HL-60/S4 treated with phorbol 12-myristate 13-acetate at 8.2 ng/mL for 4 days and 3 days (cell line): ENCODE results near the gene DOCK11.
"Not testable (repeated sequence)": the region's sequence is repeated elsewhere in the genome, so short reads cannot be mapped to it uniquely, and the experiment has no call there.

Experiments used
- in situ Hi-C: fragments of 300-500 bp; cut with MboI; formaldehyde crosslinking; loops from 2 replicates; pipeline ENCODE4 v1.15.0; 2022; ENCODE audit warnings: low sequenced_read_pairs

The DOCK11 gene

DNA sequence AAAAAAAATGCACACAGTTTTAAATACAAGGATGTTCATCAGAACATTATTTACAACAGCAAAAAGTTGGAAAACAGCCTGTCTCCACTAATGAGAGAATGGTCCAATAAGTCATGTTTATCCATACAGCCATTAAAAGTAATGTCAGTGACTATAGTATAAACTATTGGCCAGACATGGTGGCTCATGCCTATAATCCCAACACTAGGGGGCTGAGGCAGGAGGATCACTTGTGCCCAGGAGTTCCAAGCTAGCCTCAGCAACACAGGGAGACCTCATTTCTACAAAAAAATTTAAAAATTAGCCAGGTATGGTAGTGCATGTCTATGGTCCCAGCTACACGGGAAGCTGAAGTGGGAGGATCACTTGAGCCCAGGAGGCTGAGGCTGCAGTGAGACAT lies 183.7 kb downstream of the DOCK11 start:
- in situ Hi-C loops = no loop called here

DNA sequence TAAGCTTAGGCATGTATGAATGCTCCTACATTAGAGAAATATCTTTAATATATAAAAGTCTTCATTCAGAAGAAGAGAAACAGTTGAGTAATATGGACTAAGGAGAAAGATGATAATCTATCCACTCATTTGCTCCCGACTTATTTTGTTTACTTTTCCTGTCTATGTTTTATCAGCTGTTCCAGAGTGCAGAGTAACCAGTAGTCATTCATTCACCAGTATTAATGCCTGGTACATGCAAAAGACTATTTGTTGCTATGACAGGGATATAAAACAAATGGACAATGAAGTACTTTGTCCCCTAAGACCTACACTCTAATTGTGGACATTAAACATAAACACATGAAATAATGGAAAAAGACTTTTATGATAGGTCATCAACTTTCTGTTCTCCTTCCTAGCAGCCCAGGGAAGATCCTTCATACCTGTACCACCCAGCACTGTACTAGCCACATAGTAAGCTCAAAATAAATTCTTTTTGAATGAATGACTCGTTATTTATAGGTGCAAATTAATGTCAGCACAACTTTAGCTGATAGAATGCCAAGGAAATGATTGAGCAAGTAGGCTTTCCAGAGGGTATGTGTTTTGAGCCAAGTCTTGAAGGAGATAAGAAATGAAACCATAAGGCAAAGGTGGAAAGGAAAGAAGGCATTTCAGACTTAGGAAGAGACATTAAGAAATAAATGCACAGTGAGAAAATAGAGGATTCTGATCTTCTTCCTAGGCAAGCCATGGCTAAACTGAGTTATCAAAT lies 186.8 kb downstream of the DOCK11 start:
- in situ Hi-C loops = no loop called here

DNA sequence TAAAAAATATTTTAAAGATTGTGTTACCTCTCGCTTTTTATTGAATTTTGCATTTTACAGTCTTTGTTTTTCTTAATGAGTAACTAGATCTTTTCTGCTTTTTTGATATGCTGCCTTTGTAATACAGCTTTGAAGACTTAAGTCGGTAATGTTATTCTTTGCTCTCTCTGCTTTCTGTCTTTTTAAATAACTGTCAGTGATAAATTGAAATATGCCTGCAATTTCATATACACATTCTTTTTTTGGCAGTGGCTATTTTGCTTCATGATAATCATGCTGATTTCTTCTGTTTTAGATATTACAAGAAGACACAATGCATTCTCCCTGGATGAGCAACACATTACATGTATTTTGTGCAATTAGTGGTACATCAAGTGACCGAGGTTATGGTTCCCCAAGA lies 189.8 kb downstream of the DOCK11 start:
- in situ Hi-C loops = no loop called here

DNA sequence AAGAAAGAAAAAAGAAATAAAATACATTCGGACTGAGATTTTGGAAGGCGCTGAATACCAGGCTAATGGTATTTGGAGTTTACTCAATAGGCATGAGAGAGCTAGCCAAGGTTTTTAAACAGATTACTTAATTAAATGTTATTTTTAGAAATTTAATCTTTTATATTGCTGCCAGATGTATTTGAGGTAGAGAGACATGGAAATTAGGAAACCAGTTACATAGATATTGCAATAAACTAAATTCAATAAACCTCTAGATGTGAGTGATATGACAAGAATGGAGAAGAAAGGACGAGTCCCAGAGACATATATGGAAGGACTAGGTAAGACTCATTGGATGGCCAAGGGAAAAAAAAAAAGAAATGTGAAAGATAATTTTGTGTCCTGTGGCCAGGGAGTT lies 193.3 kb downstream of the DOCK11 start:
- in situ Hi-C loops = no loop called here

DNA sequence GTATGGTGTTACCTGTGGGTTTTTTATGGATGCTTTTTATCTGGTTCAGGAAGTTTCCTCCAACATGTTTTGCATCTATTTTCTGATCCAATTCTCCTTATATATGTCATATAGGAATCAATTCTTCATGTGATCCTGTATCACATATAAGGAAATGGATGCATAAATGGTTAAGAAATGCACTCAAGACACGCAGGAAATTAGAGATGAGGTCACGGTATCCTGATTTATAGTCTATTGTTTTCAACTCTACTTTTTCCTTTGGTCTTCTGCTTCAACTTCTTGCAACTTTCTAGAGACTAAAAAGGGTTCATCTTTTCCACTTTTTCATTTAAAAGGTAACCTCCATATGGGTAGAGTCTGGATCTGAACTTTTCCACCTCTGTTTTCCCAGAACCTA lies 198.2 kb downstream of the DOCK11 start:
- in situ Hi-C loops = no loop called here

GRCh38 chrX:118694638-118695037 lies 199.0 kb downstream of the DOCK11 start:
- in situ Hi-C loops = no loop called here

GRCh38 chrX:118698516-118699170 lies 203.0 kb downstream of the DOCK11 start:
- in situ Hi-C loops = no loop called here

DNA sequence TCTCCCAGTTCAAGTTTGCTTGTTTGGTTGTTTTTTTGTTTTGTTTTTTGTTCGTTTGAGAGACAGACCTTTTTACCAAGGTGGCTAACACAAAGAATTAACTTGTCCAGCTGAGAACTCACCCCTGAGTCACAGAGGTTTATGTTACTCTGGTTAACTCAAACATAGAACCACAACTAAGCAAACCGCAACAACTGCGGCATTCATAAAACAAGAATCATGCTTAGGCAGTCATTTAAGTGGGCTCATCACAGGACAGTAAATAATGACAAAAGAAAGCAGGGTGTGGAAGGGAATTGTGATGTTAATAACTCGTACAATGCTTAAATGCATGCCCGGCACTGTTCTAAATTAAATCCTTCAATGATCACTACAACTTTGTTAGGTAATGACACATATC lies 207.1 kb downstream of the DOCK11 start:
- in situ Hi-C loops = no loop called here

DNA sequence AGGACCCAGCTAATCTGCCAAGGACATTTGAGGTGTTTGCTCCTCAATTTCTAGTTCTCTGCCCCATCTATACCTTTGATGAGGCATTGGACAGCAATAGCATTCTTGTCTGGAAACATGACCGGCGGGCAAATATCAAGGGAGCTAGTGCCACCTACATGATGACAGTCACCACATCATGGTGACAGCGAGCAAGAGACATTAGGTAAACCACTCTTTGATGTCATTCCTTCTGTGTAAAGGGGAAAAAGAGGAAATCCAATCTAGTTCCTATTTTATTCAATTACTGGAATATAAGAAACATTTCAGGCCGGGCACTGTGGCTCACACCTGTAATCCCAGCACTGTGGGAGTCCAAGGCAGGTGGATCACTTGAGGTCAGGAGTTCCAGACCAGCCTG lies 211.1 kb downstream of the DOCK11 start:
- in situ Hi-C loops = no loop called here

- in situ Hi-C loops = no loop called here
Measured at GRCh38 chrX:118714521-118714920, 218.9 kb downstream of the DOCK11 start.

DNA sequence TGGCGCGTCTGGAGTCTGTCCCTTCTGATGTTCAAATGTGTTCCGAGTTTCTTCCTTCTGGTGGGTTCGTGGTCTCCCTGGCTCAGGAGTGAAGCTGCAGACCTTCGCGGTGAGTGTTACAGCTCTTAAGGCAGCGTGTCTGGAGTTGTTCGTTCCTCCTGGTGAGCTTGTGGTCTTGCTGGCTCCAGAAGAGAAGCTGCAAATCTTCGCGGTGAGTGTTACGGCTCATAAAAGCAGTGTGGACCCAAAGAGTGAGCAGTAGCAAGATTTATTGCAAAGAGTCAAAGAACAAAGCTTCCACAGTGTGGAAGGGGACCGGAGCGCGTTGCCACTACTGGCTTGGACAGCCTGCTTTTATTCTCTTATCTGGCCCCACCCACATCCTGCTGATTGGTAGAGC lies 220.3 kb downstream of the DOCK11 start:
- in situ Hi-C loops = not testable (repeated sequence)

DNA sequence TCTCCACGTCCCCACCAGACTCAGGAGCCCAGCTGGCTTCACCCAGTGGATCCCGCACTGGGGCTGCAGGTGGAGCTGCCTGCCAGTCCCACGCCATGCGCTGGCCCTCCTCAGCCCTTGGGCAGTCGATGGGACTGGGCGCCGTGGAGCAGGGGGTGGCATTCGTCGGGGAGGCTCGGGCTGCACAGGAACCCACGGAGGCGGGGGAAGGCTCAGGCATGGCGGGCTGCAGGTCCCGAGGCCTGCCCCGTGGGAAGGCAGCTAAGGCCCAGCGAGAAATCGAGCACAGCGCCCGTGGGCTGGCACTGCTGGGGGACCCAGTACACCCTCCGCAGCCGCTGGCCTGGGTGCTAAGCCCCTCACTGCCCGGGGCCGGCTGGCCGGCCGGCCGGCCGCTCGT lies 221.2 kb downstream of the DOCK11 start:
- in situ Hi-C loops = not testable (repeated sequence)

GRCh38 chrX:118717678-118718391 lies 222.2 kb downstream of the DOCK11 start:
- in situ Hi-C loops = no loop called here

- in situ Hi-C loops = no loop called here
Measured at GRCh38 chrX:118718737-118719136, 223.1 kb downstream of the DOCK11 start.

DNA sequence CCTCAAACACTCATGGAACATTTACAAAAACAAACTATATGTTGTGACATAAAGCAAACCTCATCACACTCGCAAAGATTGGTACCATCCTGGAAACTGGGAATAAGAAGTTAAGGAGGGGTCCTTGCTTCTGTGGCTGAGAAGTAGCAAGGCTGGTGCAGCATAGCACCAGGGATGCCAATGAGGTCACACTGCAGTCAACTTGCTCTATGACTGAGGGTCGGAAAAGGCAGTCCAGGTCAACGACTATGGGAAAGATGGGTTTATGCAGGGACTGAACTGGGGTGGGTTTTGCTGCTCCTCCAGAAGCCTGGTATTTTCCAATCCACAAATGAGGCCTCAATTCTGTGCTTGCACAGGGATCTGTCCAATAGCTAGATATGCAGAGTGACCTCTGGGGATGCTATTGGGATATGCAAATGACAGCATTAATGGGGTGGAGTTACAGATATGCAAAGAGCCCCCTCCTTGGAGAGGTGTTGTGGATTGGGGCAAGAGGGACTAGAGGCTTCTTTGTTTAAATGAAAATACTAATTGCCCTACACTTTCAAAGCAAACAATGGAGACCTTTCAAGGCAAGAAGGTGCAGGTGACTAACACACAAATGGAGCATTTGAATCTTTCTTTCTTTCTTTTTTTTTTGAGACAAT lies 224.6 kb downstream of the DOCK11 start:
- in situ Hi-C loops = no loop called here

GRCh38 chrX:118723376-118723775 lies 227.8 kb downstream of the DOCK11 start:
- in situ Hi-C loops = no loop called here

DNA sequence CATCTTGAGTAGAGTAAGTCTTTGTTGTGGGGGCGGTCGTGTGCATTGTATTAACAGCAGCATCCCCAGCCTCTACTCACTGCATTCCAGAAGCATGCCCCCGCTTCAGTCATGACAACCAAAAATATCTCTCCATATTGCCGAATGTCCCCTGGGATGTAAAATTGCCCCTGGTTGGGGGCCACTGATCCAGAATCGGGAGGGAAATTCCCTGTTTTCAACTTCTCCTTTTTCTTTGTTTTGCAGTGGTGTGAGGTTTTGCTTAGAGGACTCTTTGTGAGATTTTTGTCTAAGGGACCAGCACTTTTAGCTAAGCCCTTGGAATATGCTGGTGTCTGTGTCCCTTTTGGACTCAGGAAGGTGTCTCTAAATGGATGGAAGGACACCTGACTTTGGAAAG lies 228.8 kb downstream of the DOCK11 start:
- in situ Hi-C loops = no loop called here

DNA sequence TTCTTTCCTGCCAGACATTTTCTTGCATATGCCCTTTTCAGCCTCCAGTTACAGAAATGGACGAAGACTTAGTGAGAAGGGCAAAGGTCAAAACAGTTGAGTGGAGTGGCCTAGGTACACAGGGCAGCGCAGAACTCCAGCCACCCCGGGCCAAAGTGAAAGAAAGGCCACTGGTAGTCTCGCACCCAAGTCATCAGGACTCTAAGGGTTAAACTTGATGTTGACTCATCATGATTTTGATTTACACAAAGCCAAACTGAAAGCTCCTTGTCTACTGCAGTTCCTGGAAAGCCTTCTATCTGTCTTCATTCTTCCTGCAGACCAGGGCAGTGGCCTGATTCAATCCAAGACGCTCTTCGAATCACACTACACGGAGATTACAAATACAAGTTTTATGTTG lies 229.2 kb downstream of the DOCK11 start:
- in situ Hi-C loops = no loop called here

GRCh38 chrX:118726396-118726795 lies 230.8 kb downstream of the DOCK11 start:
- in situ Hi-C loops = no loop called here

- in situ Hi-C loops = no loop called here
Measured at GRCh38 chrX:118726887-118727685, 231.5 kb downstream of the DOCK11 start, which contains the start of gene IL13RA1. TSS of gene IL13RA1 (plus strand) at chrX:118727606. CDS start at chrX:118727639, 33 bp downstream.
